22Rv1 (cell line): ENCODE measurements around the gene ZNF160.

ENCODE experiments used
- ZFX ChIP-seq: fragments of 450-650 bp; IDR thresholded peaks from 2 replicates; pipeline ENCODE4 v1.6.1; 2017; ENCODE audit warnings: antibody characterized with exemption, borderline replicate concordance
- TF ChIP-seq, protein P1 (sequence below): fragments of 450-650 bp; IDR thresholded peaks from 2 replicates; pipeline ENCODE4 v1.5.1; 2017; ENCODE audit warnings: mild to moderate bottlenecking

DNA sequence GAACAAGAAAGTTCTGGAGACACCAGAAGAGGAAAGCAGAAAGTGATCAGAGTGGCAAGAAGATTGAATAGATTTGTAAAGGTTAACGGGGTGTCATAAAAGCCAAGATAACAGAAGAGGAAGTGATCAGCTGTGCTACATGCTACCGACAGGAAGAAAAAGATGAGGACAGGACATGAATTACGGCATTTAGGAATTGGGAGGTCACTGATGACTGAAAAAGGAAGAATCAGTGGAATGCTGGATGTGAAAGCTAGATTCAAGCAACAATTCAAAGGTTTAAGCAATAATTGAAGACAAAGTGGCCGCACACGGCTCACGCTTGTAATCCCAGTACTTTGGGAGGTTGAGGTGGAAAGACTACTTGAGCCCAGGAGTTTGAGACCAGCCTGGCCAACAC, 15.1 kb downstream of the ZNF160 start:
- TF ChIP-seq, protein P1, sequence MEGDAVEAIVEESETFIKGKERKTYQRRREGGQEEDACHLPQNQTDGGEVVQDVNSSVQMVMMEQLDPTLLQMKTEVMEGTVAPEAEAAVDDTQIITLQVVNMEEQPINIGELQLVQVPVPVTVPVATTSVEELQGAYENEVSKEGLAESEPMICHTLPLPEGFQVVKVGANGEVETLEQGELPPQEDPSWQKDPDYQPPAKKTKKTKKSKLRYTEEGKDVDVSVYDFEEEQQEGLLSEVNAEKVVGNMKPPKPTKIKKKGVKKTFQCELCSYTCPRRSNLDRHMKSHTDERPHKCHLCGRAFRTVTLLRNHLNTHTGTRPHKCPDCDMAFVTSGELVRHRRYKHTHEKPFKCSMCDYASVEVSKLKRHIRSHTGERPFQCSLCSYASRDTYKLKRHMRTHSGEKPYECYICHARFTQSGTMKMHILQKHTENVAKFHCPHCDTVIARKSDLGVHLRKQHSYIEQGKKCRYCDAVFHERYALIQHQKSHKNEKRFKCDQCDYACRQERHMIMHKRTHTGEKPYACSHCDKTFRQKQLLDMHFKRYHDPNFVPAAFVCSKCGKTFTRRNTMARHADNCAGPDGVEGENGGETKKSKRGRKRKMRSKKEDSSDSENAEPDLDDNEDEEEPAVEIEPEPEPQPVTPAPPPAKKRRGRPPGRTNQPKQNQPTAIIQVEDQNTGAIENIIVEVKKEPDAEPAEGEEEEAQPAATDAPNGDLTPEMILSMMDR: no peak
- TF ChIP-seq ZFX: no peak
